SJSA1 (cell line): ENCODE data around the gene LRRC8E. TPM values are rescaled to one million over a fixed set of nuclear protein-coding genes. Genes with fewer than 3 reads are reported as not detected.

Source experiments
- DNase-seq, 2 experiments: peaks; one replicate each; pipeline ENCODE4 v3.0.0-alpha.2; 2015 to 2020; ENCODE audit warnings: low spot score in 2 of 2, low read depth in 1 of 2
- H3K27ac ChIP-seq: fragments of 250-450 bp; sonication (Bioruptor Pico); 2 replicates; pipeline ENCODE4 v1.5.1; 2020; ENCODE audit warnings: mild to moderate bottlenecking, moderate library complexity
- H3K27me3 ChIP-seq: fragments of 250-450 bp; sonication (Bioruptor Pico); replicated peaks from 2 replicates; pipeline ENCODE4 v1.5.1; 2020; ENCODE audit warnings: mild to moderate bottlenecking, moderate library complexity
- H3K36me3 ChIP-seq: fragments of 250-450 bp; sonication (Bioruptor Pico); 2 replicates; pipeline ENCODE4 v1.5.1; 2020; ENCODE audit warnings: mild to moderate bottlenecking
- H3K4me1 ChIP-seq: fragments of 250-450 bp; sonication (Bioruptor Pico); replicated peaks from 2 replicates; pipeline ENCODE4 v1.6.1; 2021; ENCODE audit warnings: mild to moderate bottlenecking
- H3K4me3 ChIP-seq: fragments of 250-450 bp; sonication (Bioruptor Pico); 2 replicates; pipeline ENCODE4 v1.5.1; 2020; ENCODE audit warnings: mild to moderate bottlenecking
- H3K9me3 ChIP-seq: fragments of 250-450 bp; sonication (Bioruptor Pico); replicated peaks from 2 replicates; pipeline ENCODE4 v1.5.1; 2020; ENCODE audit warnings: mild to moderate bottlenecking
- total RNA-seq: library from RNA; depleted of rRNA; stranded (reverse); fragments of >200 nt; shearing (Covaris generic); gene quantifications from 2 replicates; pipeline ENCODE4 v1.2.3, GENCODE V29; 2014

The LRRC8E gene
- total RNA-seq, 1 experiment from 2014 or later: 2.1 TPM

- peaks cover 27% of the 10 kb centered on the region for H3K4me1 ChIP-seq
- no peaks in the 10 kb centered on the region for H3K9me3 ChIP-seq
- H3K27ac ChIP-seq: no peak overlapping the region
- no peaks in the 10 kb centered on the region for H3K27me3 ChIP-seq
- H3K36me3 ChIP-seq: peaks cover 71% of the 10 kb centered on the region
- DNase-seq: no peak
- no peak overlapping the region for H3K4me3 ChIP-seq
These were observed 43.1 kb downstream of the LRRC8E start for GRCh38 chr19:7931221-7932061.

DNA sequence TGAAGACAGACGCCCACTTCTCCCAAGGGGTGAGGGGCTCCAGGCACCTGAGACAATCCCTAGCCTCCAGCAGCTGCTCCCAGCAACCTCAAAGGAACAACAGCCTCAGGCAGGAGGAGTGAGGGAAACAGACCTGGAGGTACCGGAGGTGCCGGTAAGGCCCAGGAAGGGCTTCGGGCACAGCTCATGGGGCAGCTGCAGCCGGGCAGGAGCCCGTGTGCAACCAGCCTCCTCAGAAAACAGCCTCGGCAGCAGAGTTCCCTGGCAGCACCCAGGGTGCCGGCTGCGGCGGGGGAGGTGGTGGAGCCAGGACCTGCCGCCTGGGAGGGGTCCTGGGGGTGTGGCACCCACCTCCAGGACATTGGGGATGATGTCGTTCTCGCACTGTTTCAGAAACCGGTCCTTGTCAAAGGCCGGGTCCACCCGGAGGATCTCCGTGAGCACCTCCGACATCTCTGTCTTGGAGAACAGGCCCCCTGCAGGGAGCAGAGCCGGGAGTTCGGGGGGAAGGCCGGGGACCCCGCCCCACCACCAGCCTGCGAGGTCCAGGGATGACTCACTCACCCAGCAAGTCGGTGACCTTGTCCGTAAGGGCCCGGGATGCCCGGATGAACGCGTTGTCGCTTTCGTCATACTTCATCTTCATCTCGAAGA lies 44.1 kb downstream of the LRRC8E start:
- H3K4me3 ChIP-seq: no peak overlapping the region
- H3K27ac ChIP-seq: no peak overlapping the region
- H3K4me1 ChIP-seq: peaks cover 26% of the 10 kb centered on the region
- H3K9me3 ChIP-seq: no peaks in the 10 kb centered on the region
- no peaks in the 10 kb centered on the region for H3K27me3 ChIP-seq
- no peak for DNase-seq
- H3K36me3 ChIP-seq: peaks cover 75% of the 10 kb centered on the region

GRCh38 chr19:7932930-7933300 lies 44.6 kb downstream of the LRRC8E start:
- no peaks in the 10 kb centered on the region for H3K9me3 ChIP-seq
- H3K4me3 ChIP-seq: no peak overlapping the region
- H3K36me3 ChIP-seq: peaks cover 80% of the 10 kb centered on the region
- no peak for DNase-seq
- H3K4me1 ChIP-seq: peaks cover 22% of the 10 kb centered on the region
- H3K27me3 ChIP-seq: no peaks in the 10 kb centered on the region
- no peak overlapping the region for H3K27ac ChIP-seq

- H3K36me3 ChIP-seq: peaks cover 85% of the 10 kb centered on the region
- peaks cover 17% of the 10 kb centered on the region for H3K4me1 ChIP-seq
- no peaks in the 10 kb centered on the region for H3K9me3 ChIP-seq
- H3K27ac ChIP-seq: no peak overlapping the region
- H3K4me3 ChIP-seq: no peak overlapping the region
- no peak for DNase-seq
- H3K27me3 ChIP-seq: no peaks in the 10 kb centered on the region
These were observed 45.1 kb downstream of the LRRC8E start for GRCh38 chr19:7933411-7933810.

GRCh38 chr19:7933828-7934725 lies 45.8 kb downstream of the LRRC8E start:
- Histone ChIP-seq H3K4me1 (peaks cover 13% of the 10 kb centered on the region), H3K4me3 (no peak overlapping the region), H3K36me3 (peaks cover 91% of the 10 kb centered on the region), H3K9me3 (no peaks in the 10 kb centered on the region), H3K27ac (no peak overlapping the region), H3K27me3 (no peaks in the 10 kb centered on the region)
- DNase-seq: no peak

DNA sequence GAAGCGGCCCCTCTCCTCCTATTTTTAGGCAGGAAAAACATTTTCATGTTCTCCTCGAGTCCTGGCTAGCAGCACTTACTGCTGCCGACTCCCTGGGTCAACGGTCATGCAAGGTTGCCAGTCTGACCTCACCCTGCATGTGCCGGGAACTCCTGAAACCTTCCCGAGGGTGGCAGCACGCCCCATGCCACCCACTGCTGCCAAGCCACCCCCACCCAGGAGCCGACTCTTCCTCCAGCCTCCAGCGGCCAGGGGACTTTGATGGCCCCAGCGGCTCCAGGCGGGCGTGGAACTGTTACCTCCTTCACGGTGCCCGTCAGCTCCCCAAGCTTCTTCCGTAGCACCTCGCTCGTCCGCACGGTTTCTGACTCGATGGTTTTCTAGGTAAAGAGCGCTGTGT lies 46.5 kb downstream of the LRRC8E start:
- Histone ChIP-seq H3K4me3 (no peak overlapping the region), H3K27ac (no peak overlapping the region), H3K9me3 (no peaks in the 10 kb centered on the region), H3K27me3 (no peaks in the 10 kb centered on the region), H3K36me3 (peaks cover 98% of the 10 kb centered on the region), H3K4me1 (peaks cover 6% of the 10 kb centered on the region)
- DNase-seq: no peak

DNA sequence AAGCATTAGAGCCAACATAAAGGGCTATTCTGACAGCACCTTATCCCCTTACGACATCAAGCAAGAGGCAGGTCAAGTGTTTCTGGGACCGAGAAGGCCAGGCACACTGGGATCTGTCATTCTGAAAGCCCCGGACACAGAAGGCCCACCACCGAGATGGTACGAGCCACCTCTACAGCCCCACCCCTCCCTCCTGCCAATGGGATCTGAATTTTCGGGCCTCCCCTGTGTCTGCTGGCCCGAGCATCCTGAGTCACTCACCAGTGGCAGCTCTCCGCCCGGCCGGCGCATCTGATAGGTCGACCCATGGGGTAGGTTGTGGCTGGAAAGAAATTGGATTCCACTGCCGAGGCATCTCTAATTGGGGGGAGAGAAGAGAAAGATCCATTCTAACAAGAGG lies 52.5 kb downstream of the LRRC8E start:
- Histone ChIP-seq H3K9me3 (no peaks in the 10 kb centered on the region), H3K27ac (no peak overlapping the region), H3K27me3 (no peaks in the 10 kb centered on the region), H3K4me3 (no peak overlapping the region), H3K36me3 (peaks cover 64% of the 10 kb centered on the region), H3K4me1 (peaks cover 3% of the 10 kb centered on the region; the same call in 1 of the 2 replicates)
- DNase-seq: no peak

DNA sequence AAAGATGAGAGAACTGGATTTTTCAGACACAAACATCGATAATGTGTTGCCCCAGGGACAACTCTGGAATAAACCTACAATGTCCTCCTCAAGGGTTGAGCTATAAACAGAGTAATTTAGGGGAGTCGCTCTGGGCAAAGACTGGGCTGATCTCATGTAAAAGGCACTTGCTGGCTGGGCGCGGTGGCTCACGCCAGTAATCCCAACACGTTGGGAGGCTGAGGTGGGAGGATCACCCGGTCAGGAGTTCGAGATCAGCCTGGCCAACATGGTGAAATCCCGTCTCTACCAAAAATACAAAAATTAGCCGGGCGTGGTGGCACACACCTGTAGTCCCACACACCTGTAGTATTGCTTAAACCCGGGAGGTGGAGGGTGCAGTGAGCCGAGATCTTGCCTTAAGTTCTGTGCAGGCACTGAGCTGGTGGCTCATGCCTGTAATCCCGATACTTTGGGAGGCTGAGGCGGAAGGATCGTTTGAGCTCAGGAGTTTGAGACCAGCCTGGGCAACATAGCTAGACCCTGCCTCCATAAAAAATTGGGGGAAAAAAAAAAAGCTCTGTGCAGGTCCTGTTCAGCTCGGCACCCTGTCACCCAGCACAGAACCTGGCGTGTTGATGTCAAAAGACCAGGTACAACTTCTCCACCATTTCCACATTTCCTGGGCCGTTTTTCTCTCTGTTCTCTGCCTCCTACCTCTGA lies 53.7 kb downstream of the LRRC8E start:
- H3K4me1 ChIP-seq: peaks cover 3% of the 10 kb centered on the region; the same call in 1 of the 2 replicates
- H3K27ac ChIP-seq: no peak overlapping the region
- no peaks in the 10 kb centered on the region for H3K27me3 ChIP-seq
- no peak for DNase-seq
- H3K4me3 ChIP-seq: no peak overlapping the region; the same call in 1 of the 2 replicates
- peaks cover 52% of the 10 kb centered on the region for H3K36me3 ChIP-seq
- H3K9me3 ChIP-seq: no peaks in the 10 kb centered on the region

DNA sequence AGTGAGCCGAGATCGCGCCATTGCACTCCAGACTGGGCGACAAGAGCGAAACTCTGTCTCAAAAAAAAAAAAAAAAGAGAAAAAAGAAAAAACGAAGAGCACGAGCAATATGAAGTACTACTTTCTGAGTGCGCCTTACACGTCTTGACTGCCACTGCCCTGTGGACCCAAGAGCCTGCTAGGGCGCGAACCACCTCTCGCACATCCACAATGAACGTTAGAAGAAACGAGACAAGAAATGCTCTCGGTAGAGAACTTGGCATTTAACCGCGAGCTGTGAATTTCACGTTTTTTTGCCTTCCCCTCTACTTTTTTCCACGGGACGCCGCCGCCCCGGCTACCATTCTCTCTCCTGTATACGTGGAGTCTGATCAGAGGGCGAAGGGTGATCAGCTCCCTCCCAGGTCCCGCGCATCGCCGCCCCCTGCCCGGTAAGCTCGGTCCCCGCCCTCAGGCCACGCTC lies 54.7 kb downstream of the LRRC8E start:
- Histone ChIP-seq H3K9me3 (no peaks in the 10 kb centered on the region), H3K27ac (peak overlapping the region; percentile 85), H3K27me3 (no peaks in the 10 kb centered on the region), H3K36me3 (peaks cover 42% of the 10 kb centered on the region), H3K4me1 (peaks cover 3% of the 10 kb centered on the region; the same call in 1 of the 2 replicates), H3K4me3 (peak overlapping the region; percentile 79)
- peak in 1 of 2 experiments; percentile 24 for DNase-seq

DNA sequence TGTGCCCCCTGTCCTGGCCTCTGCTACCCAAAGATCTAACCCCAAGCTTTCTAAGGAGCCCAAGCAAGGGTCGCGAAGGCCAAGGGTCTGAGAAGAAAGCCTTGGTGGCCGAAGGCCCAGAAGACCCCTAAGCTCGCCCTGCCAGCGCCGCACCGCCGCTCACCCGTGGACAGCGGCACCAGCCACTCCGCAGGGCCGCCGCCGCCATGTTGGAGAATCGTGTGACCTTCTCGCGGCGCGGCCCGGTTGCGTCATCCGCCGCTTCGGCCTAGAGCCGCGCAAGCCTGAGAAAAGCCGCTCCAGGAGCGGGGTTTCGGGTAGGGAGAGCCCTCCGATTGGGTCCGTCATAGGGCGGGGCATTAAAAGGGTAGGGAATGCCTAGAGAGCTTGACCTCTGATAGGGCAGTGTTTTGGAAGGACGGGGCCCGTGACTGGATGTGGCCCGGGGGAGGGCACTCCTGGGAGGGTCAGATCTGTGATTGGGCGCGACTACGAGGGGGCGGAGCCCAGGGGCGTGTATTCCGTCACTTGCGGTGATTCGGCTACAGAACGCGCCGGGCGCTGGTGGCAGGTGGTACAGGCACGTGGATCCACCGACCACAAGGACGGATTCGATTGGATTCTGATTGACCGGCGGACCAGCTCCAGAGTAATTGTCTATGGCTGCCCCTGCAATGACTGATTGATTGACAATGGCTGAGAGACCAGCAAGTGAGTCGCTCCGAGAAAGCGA lies 55.3 kb downstream of the LRRC8E start, which contains the start of gene TIMM44:
TIMM44 (minus strand) TSS at position 223 of the 733 bp plus-strand sequence; CDS start at position 208, 15 bp downstream.
- Histone ChIP-seq H3K27me3 (no peaks in the 10 kb centered on the region), H3K4me1 (peaks cover 3% of the 10 kb centered on the region; the same call in 1 of the 2 replicates), H3K4me3 (peak within 1 kb of the TSS; percentile 79), H3K36me3 (peaks cover 36% of the 10 kb centered on the region), H3K27ac (peak within 1 kb of the TSS; percentile 85), H3K9me3 (no peaks in the 10 kb centered on the region)
- DNase-seq: peak; percentile 99 to 100

DNA sequence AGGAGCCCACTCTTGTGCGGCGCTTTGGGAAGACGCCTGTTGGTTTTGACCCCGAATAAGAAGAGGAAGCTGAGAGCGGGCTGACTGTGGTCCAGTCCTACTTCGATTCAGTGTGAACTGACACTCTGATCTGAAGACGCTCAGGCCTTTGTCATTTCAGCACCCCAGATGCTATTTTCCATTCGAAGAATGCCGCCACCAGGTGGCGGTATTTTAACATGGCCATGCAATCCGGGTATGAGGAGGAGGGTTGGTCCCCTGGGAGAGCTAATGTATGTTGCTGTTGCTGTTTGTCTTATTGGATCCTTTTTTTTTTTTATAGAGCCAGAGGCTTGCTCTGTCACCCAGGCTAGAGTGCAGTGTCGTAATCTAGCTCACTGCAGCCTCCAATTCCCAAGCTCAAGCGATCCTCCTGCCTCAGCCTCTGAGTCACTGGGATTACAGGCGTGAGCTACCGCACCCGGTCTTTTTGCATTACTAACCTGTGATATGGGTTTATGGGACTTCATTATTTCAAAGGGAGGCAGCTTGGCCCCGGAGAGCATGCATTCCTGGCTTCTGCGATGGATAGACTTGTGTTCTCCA lies 56.0 kb downstream of the LRRC8E start:
- H3K27me3 ChIP-seq: no peaks in the 10 kb centered on the region
- H3K9me3 ChIP-seq: no peaks in the 10 kb centered on the region
- peaks cover 29% of the 10 kb centered on the region for H3K36me3 ChIP-seq
- peak overlapping the region; percentile 79 for H3K4me3 ChIP-seq
- peak overlapping the region; percentile 28; the same call in 1 of the 2 replicates for H3K27ac ChIP-seq
- H3K4me1 ChIP-seq: peaks cover 3% of the 10 kb centered on the region; the same call in 1 of the 2 replicates
- DNase-seq: peak; percentile 86 to 90

DNA sequence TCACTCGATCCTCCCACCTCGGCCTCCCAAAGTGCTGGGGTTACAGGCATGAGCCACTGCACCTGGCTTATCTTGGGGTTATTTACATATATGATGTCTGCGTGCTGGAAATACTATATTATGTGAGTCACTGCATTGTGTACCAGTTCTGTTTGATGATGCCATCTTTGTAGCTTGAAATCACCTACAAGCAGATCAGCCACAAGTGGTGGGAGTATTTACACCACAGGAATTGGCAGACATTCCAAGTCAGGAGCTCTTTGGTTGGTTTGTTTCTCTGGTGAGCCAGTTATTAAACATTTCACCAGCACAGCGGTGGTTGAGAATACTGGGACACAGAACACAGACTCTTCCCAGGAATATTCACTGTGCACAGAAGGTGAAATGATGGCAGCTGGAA lies 59.6 kb downstream of the LRRC8E start:
- no peaks in the 10 kb centered on the region for H3K27me3 ChIP-seq
- DNase-seq: no peak
- H3K4me1 ChIP-seq: peaks cover 3% of the 10 kb centered on the region; the same call in 1 of the 2 replicates
- peaks cover 4% of the 10 kb centered on the region for H3K36me3 ChIP-seq
- no peaks in the 10 kb centered on the region for H3K9me3 ChIP-seq
- no peak overlapping the region for H3K27ac ChIP-seq
- H3K4me3 ChIP-seq: no peak overlapping the region
